DMS 273 treated with DMSO at 0.1 percent for 48 hours (cell line): ENCODE data around the gene DCANP1.

Source experiments
- DNase-seq: peaks from one replicate; lab custom pipeline; 2025; lab: John Stamatoyannopoulos, UW

Gene DCANP1

GRCh38 chr5:135456238-135457099 lies 9.3 kb upstream of the DCANP1 start:
- no peak for DNase-seq

DNA sequence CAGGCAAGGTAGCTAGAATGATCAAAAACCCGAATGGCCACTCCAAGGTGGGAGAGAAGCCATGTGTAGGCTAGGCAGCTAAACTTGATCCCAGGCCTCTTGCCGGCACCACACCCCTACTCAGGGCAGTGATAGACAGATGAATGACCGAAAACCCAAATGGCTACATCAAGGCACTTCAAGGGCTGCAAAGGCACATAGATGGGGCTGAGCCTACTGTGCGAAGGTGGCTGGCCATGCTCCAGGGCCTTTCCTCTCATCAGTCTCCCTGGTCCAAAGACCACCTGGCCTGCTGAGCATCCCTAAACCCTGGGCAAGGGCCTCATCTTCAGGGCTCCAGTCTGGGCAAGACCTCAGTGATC lies 8.7 kb upstream of the DCANP1 start:
- DNase-seq, result no peak

DNA sequence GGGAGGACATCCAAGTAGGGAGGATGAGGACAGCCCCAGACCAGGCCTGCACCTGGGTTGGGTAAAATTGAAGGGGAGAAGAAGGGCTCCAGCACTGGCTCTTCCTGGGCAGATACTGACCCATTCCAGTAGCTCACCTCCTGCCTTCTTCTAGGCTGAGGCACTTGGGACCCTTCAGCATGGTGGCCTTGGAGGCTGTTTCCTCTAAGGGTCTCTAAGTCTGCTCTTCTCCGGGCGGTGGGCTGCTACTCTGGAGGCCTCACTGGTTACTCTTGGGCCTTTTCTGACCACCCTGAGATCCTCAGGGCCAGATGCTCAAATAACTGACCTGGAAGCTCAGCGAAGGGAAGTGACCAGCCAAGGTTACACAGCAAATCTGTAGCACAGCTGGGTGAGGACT lies 7.8 kb upstream of the DCANP1 start:
- no peak for DNase-seq

GRCh38 chr5:135453613-135454012 lies 6.5 kb upstream of the DCANP1 start:
- DNase-seq, result no peak

DNA sequence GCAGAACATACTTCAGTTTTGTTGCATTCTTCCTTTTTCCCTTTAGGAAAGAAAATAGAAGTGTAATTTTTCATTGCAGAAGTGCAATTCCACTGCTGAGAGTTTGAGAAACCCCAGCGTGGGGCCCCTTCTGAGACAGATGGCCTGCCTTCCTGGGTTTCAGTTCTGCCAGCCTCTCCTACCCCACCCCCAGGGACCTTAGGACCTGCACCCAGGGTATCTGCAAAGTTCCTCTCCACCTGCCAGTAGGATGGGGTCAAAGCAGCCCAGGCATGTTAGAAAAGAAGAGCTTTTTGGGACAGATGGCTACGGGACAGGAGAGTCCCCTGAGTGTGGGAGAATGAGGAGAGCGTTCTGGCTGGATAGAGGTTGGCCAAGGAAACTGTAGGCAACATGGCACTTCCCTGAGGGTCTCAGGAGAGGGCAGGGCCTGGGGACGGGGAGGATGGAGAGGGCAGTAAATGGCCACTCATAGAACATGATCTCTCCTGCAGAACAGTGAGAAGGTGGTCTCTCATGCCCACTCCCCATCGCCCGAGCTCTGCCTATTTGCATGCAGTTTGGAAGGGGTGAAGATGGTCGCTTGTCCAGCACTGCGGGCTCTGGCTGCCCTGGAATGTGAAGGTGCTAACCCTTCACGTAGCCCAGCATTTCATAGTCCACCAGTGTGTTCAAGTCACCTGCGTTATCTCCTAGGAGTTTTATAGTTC lies 5.3 kb upstream of the DCANP1 start, which contains the start of gene TIFAB:
TIFAB (minus strand) TSS at position 31 of the 710 bp plus-strand sequence. CDS start 2,412 bp downstream, outside the sequence.
- no peak for DNase-seq

- no peak for DNase-seq
Measured at GRCh38 chr5:135451581-135452320, 4.6 kb upstream of the DCANP1 start.

DNA sequence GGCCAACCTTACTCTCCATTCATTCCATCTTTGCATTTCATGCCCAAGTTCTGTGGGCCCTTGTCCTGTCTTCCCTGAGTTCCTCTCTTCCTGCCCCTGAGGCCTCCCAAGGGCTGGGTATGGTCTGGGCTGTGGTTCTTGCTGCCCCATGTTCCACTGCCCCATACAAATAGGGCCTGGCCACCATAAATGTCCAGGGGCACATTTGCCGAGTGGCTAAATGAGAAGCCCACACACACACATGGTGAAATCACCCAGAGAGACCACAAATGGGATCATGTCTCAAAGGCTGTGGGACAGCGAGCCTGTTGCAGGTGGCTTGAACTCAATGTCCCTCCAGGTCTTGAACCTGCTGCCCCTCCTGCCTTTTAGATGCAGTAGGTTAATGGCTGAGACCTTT lies 3.8 kb upstream of the DCANP1 start:
- no peak for DNase-seq

- DNase-seq, result no peak
Measured at GRCh38 chr5:135450336-135450735, 3.2 kb upstream of the DCANP1 start.

- DNase-seq, result no peak
Measured at GRCh38 chr5:135449644-135450043, 2.5 kb upstream of the DCANP1 start.

- no peak for DNase-seq
Measured at GRCh38 chr5:135448791-135449507, 1.8 kb upstream of the DCANP1 start.

DNA sequence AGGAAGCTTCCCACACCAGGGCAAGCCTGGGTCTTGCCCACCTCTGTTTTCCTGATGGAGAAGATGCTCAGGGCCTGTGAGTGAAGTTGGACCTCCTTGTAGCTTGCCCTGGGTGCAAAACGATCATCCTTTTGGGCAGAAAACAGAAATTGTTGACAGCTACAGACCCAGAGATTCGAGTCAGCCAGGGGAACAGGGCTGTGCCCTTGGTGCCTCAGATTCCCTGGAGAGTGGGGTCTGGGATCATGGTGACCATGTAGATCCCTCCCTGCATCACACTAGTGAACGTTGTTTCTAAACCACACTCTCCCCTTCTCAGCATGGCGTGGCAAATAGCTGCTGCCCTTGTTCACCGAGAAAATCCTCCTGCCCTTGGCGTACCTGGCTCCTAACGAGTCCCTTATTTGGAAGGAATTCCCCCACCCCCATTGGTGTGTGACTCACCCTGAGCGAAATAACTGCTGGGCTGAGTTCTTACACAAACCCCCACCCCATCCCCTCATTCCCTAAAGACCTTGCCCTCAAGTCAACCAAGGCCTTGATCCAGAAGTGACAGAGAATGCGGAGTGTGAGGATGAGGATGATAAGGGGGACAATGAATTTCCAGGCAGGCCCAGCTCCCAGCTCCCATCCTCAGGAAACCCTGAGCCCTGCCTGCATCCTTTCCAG lies 1.1 kb upstream of the DCANP1 start:
- no peak for DNase-seq

DNA sequence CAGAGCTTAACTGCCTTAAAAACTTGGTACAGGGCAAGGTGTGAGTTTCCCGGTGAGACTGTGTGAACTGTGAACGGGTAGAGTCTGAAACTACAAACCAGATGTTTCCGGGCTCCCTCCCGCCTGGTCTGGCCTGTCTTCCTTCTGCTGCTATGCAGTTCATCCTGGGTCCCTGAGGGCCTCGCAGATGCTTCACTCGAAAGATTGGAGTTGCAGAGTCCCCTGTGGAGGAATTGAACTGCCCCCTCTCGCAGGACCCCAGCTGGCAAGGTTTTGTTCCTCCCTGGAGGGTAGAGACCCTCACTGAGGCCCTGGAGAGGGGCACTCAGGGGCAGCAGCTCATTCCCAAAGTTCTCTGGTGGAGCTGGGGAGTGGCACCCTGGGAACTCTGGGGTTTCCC lies 533 bp downstream of the DCANP1 start:
- no peak for DNase-seq

DNA sequence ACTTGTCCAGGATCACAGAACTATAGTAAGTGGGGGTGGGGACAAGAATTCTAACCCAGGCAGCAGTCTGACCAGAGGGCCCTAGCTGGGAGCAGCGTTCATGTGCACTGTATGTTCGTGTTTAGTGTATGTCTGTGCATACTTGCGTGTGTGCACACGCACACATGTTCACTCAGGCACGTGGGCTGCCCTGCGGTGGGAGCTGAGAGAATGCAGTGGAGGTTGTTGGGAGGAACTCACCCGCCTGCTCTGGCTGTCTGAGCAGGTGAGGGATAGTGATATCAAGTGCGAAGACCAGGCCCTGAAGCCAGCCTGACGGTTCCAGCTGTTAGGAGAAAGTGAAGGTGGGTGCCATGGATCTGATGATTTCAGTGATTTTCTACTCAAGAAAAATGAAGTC lies 942 bp downstream of the DCANP1 start:
- no peak for DNase-seq

- no peak for DNase-seq
Measured at GRCh38 chr5:135445306-135445985, 1.7 kb downstream of the DCANP1 start.

- no peak for DNase-seq
Measured at GRCh38 chr5:135444881-135445280, 2.3 kb downstream of the DCANP1 start.

DNA sequence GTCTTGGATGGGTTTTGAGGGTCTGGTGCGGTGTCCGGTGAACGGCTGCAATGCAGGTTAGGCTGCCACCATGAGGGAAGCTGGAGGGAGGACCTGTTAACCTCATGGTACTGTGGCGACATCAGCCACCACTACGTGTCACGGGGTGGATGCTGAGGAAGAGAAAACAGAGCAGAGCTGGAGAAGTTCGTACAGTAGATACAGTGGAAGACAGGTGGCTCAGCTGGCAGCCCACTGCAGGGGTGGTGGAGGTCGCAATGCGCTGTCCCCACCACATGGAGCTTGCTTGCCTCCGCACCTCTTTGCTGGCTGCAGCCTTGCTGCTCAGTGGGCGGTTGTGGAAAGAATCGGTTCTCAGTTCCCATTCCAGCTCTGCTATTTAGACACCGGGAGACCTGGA lies 2.8 kb downstream of the DCANP1 start:
- no peak for DNase-seq

DNA sequence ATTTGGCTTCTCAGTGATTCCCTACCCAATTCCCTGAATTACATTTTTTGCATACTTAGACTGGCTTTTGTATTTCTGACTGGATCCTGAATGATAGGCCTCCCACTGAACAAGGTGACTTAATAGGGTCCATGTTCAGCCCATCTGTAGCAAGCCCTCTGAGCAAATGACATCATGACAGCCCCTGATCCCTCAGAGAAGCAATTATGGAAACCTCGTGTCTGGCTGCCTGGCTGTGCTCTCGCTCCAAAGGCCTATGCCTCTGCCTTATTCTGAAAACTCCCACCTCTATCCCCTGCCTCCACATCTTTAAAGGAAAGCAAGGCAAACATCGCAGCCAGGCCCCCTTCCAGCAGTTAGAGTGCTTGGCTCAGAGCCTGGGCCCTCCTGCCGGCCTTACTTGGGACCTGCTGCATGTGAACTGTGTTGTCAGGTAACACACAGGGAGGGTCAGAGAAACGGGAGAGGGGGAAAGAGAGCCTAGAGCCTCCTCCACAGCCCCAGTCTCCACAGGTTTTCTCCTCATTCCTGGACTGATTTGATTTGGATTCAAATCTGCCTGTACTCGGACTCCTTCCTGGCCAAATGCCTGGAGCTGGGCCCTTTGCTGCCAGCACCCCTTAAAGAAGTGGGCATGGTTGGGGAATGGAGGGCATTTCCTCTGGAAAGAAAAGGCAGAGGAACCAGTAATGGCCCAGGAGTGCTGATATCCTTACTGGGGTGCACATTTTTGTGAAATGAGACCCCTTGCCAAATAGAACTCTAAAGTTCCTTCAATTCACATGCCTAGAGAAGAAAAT lies 3.8 kb downstream of the DCANP1 start:
- no peak for DNase-seq

- DNase-seq, result no peak
Measured at GRCh38 chr5:135442431-135443160, 4.6 kb downstream of the DCANP1 start.

DNA sequence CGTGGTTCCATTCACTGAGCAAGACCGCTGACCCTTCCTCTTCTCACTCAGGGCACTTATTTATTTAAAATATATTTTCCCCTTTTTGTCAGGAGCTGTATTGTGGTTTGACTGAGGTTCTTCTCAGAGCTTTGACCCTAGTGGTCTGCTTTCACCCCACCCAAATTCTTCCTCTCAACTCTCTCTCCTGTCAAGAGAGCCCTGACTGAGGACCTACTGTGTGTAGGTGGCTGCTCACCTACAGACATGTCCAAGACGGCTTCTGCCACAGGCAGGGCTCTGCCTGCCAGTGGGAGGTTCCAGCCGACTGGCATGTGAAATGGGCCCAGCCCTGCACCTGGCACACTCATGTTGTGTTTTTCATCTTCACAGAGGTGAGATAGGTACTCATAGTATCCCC lies 5.2 kb downstream of the DCANP1 start:
- no peak for DNase-seq
